CD8-positive, alpha-beta memory T cell (primary cell): ENCODE data around the gene RAB43. TPM values are rescaled to one million over a fixed set of nuclear protein-coding genes. Genes with fewer than 3 reads are reported as not detected.
"Not testable (repeated sequence)": the region's sequence is repeated elsewhere in the genome, so short reads cannot be mapped to it uniquely, and the experiment has no call there.

Source experiments
- CTCF ChIA-PET: fragments of 350-600 bp; sonication (Branson Sonifier 250); formaldehyde crosslinking; loops from one replicate; lab custom pipeline; 2021; ENCODE audit warnings: antibody characterized with exemption; lab: Charles Lee
- POLR2A ChIA-PET: fragments of 350-600 bp; sonication (Branson Sonifier 250); formaldehyde crosslinking; loops from one replicate; lab custom pipeline; 2021; ENCODE audit warnings: antibody characterized with exemption; lab: Charles Lee
- DNase-seq, 5 donors: peaks; one replicate each; pipeline versions ENCODE4 v3.0.0 to v3.0.0-alpha.2; 2020 to 2022; ENCODE audit warnings: mixed read lengths in 1 of 5
- H3K27ac ChIP-seq: one replicate; pipeline ENCODE4 v1.7.0; 2013; ENCODE audit warnings: low read depth, mild to moderate bottlenecking, low read length, moderate library complexity
- H3K27me3 ChIP-seq: 2 replicates; pipeline ENCODE4 v1.7.0; 2013; ENCODE audit warnings: low read length, mild to moderate bottlenecking; ENCODE audit not compliant: insufficient read depth, poor library complexity, severe bottlenecking
- H3K36me3 ChIP-seq: 2 replicates; pipeline ENCODE4 v1.7.0; 2013; ENCODE audit warnings: mild to moderate bottlenecking, low read length, moderate library complexity; ENCODE audit not compliant: insufficient read depth
- H3K4me1 ChIP-seq: 2 replicates; pipeline ENCODE4 v1.7.0; 2013; ENCODE audit warnings: mild to moderate bottlenecking, low read length, moderate library complexity; ENCODE audit not compliant: insufficient read depth
- H3K4me3 ChIP-seq: 2 replicates; pipeline ENCODE4 v1.7.0; 2013; ENCODE audit warnings: mild to moderate bottlenecking, low read length
- H3K9me3 ChIP-seq: 2 replicates; pipeline ENCODE4 v1.7.0; 2013; ENCODE audit warnings: mild to moderate bottlenecking, low read length
- H3K27ac Mint-ChIP-seq, 8 donors: one replicate each; pipeline ENCODE4 v1.8.0; 2020 to 2021; ENCODE audit warnings: mixed read lengths in 8 of 8, mild to moderate bottlenecking in 6 of 8, inconsistent platforms in 3 of 8, moderate library complexity in 3 of 8
- H3K27me3 Mint-ChIP-seq, 2 donors: one replicate each; pipeline ENCODE4 v1.8.0; 2020 to 2021; ENCODE audit warnings: mixed read lengths in 2 of 2, mild to moderate bottlenecking in 1 of 2, moderate library complexity in 1 of 2
- H3K36me3 Mint-ChIP-seq, 3 donors: one replicate each; pipeline ENCODE4 v1.8.0; 2020 to 2021; ENCODE audit warnings: mixed read lengths in 3 of 3, inconsistent platforms in 1 of 3, mild to moderate bottlenecking in 1 of 3
- H3K4me1 Mint-ChIP-seq, 3 donors: one replicate each; pipeline ENCODE4 v1.8.0; 2020 to 2021; ENCODE audit warnings: mixed read lengths in 3 of 3, inconsistent platforms in 1 of 3, mild to moderate bottlenecking in 1 of 3
- H3K4me3 Mint-ChIP-seq, 7 donors: one replicate each; pipeline ENCODE4 v1.8.0; 2020 to 2021; ENCODE audit warnings: mixed read lengths in 7 of 7, mild to moderate bottlenecking in 6 of 7, moderate library complexity in 4 of 7, inconsistent platforms in 2 of 7
- H3K9me3 Mint-ChIP-seq, 5 donors: one replicate each; pipeline ENCODE4 v1.8.0; 2020 to 2022; ENCODE audit warnings: mixed read lengths in 5 of 5, mild to moderate bottlenecking in 3 of 5, moderate library complexity in 2 of 5, inconsistent platforms in 1 of 5
- polyA plus RNA-seq: library from polyadenylated mRNA; unstranded; fragments of 300-500 nt; fragmentation: Illumina TruSeq; gene quantifications from one replicate; pipeline ENCODE4 v1.2.3, GENCODE V29; 2021
- total RNA-seq, 2 experiments: library from RNA; stranded (reverse); gene quantifications; one replicate each; pipeline ENCODE4 v1.2.3, GENCODE V29; 2021

The RAB43 gene
- total and polyA plus RNA-seq, 3 experiments from 2014 or later, result 14.9 to 28.6 (median 22.9) TPM

GRCh38 chr3:129112308-129113052 is 9.1 kb downstream of the RAB43 start:
- POLR2A ChIA-PET, result interaction anchor here (0.8 to 1.2 kb wide), 2 partner anchors 9 to 85 kb away, joined by 3 to 5 read pairs; partner anchors contain the start of gene RAB43
- Mint-ChIP-seq H3K4me1 (peaks cover 52 to 74% (median 70%) of the 10 kb centered on the region in 3 donors), H3K27ac (peak overlapping the region in 2 of 8 donors; percentile 49 to 56), H3K9me3 (no peaks in the 10 kb centered on the region), H3K4me3 (no peak overlapping the region), H3K27me3 (no peaks in the 10 kb centered on the region), H3K36me3 (peaks cover 0 to 74% (median 7%) of the 10 kb centered on the region in 3 donors)
- Histone ChIP-seq H3K27ac (no peak overlapping the region), H3K4me3 (no peak overlapping the region), H3K4me1 (peaks cover 79% of the 10 kb centered on the region), H3K9me3 (no peaks in the 10 kb centered on the region), H3K27me3 (no peaks in the 10 kb centered on the region), H3K36me3 (peaks cover 11% of the 10 kb centered on the region)
- CTCF ChIA-PET, result interaction anchor here (1.3 kb wide), 1 partner anchor 142 kb away, joined by 3 read pairs; no protein-coding TSS in a partner anchor
- peak in 1 of 5 donors; percentile 46 for DNase-seq

- H3K27ac ChIP-seq, H3K9me3 ChIP-seq, H3K9me3 Mint-ChIP-seq, H3K4me3 ChIP-seq, DNase-seq, H3K27me3 ChIP-seq, H3K27me3 Mint-ChIP-seq: not testable (repeated sequence)
- Mint-ChIP-seq H3K4me1 (peaks cover 51 to 74% (median 61%) of the 10 kb centered on the region in 3 donors), H3K4me3 (peak overlapping the region in 1 of 7 donors; percentile 66), H3K27ac (peak overlapping the region in 3 of 8 donors; percentile 11 to 47 (median 29)), H3K36me3 (peaks cover 0 to 76% (median 5%) of the 10 kb centered on the region in 3 donors)
- ChIA-PET POLR2A (interaction anchor here (1.2 kb wide), 1 partner anchor 10 kb away, joined by 5 read pairs; the partner anchor contains the start of gene RAB43), CTCF (interaction anchor here (1.3 kb wide), 1 partner anchor 141 kb away, joined by 3 read pairs; no protein-coding TSS in a partner anchor)
- Histone ChIP-seq H3K36me3 (peaks cover 12% of the 10 kb centered on the region), H3K4me1 (peaks cover 78% of the 10 kb centered on the region)
Measured at GRCh38 chr3:129111076-129111780, 10.4 kb downstream of the RAB43 start.

GRCh38 chr3:129107793-129108192 is 13.8 kb downstream of the RAB43 start:
- Mint-ChIP-seq H3K36me3 (peaks cover 0 to 68% (median 5%) of the 10 kb centered on the region in 3 donors), H3K27ac (peak overlapping the region in 5 of 8 donors; percentile 29 to 91 (median 54)), H3K4me3 (no peak overlapping the region), H3K4me1 (peaks cover 51 to 75% (median 57%) of the 10 kb centered on the region in 3 donors), H3K27me3 (no peaks in the 10 kb centered on the region), H3K9me3 (no peaks in the 10 kb centered on the region)
- Histone ChIP-seq H3K27me3 (no peaks in the 10 kb centered on the region), H3K4me1 (peaks cover 81% of the 10 kb centered on the region), H3K4me3 (no peak overlapping the region), H3K36me3 (peaks cover 9% of the 10 kb centered on the region), H3K27ac (no peak overlapping the region), H3K9me3 (no peaks in the 10 kb centered on the region)
- CTCF ChIA-PET, result interaction anchor here (1.3 to 2.1 kb wide), 2 partner anchors 54 kb away, joined by 4 to 9 read pairs; no protein-coding TSS in a partner anchor
- POLR2A ChIA-PET, result interaction anchor here (1.0 kb wide), 1 partner anchor 13 kb away, joined by 3 read pairs; no protein-coding TSS in a partner anchor
- DNase-seq, result no peak

- DNase-seq, result no peak
- Histone ChIP-seq H3K36me3 (peaks cover 9% of the 10 kb centered on the region), H3K27me3 (no peaks in the 10 kb centered on the region), H3K9me3 (no peaks in the 10 kb centered on the region), H3K27ac (no peak overlapping the region), H3K4me1 (peaks cover 79% of the 10 kb centered on the region), H3K4me3 (no peak overlapping the region)
- CTCF ChIA-PET, result interaction anchor here (0.8 to 2.1 kb wide), 3 partner anchors 11 to 55 kb away, joined by 3 to 9 read pairs (median 4); no protein-coding TSS in a partner anchor
- Mint-ChIP-seq H3K4me3 (no peak overlapping the region), H3K9me3 (no peaks in the 10 kb centered on the region), H3K36me3 (peaks cover 0 to 64% (median 5%) of the 10 kb centered on the region in 3 donors), H3K4me1 (peaks cover 50 to 74% (median 59%) of the 10 kb centered on the region in 3 donors), H3K27me3 (no peaks in the 10 kb centered on the region), H3K27ac (peak overlapping the region in 1 of 8 donors; percentile 61)
- POLR2A ChIA-PET, result interaction anchor here (1.0 kb wide), 1 partner anchor 13 kb away, joined by 3 read pairs; no protein-coding TSS in a partner anchor
Measured at GRCh38 chr3:129106866-129107565, 14.6 kb downstream of the RAB43 start.

- peaks cover 54 to 76% (median 62%) of the 10 kb centered on the region in 3 donors for H3K4me1 Mint-ChIP-seq
- peaks cover 9% of the 10 kb centered on the region for H3K36me3 ChIP-seq
- H3K4me3 ChIP-seq, result no peak overlapping the region
- CTCF ChIA-PET, result interaction anchor here (0.8 to 1.3 kb wide), 2 partner anchors 12 to 55 kb away, joined by 3 to 4 read pairs; no protein-coding TSS in a partner anchor
- H3K36me3 Mint-ChIP-seq, result peaks cover 0 to 66% (median 5%) of the 10 kb centered on the region in 3 donors
- no peak overlapping the region for H3K27ac ChIP-seq
- peaks cover 79% of the 10 kb centered on the region for H3K4me1 ChIP-seq
- no peaks in the 10 kb centered on the region for H3K27me3 Mint-ChIP-seq
- H3K27me3 ChIP-seq, result no peaks in the 10 kb centered on the region
- no peak overlapping the region for H3K4me3 Mint-ChIP-seq
- H3K9me3 Mint-ChIP-seq, result no peaks in the 10 kb centered on the region
- no peak for DNase-seq
- H3K27ac Mint-ChIP-seq, result no peak overlapping the region
- POLR2A ChIA-PET, result no interaction called here
- H3K9me3 ChIP-seq, result no peaks in the 10 kb centered on the region
Measured at GRCh38 chr3:129106320-129106719, 15.3 kb downstream of the RAB43 start.

GRCh38 chr3:129105862-129106261 is 15.7 kb downstream of the RAB43 start:
- peaks cover 0 to 67% (median 5%) of the 10 kb centered on the region in 3 donors for H3K36me3 Mint-ChIP-seq
- peaks cover 53 to 78% (median 62%) of the 10 kb centered on the region in 3 donors for H3K4me1 Mint-ChIP-seq
- no peaks in the 10 kb centered on the region for H3K9me3 ChIP-seq
- no peak overlapping the region for H3K4me3 ChIP-seq
- no peaks in the 10 kb centered on the region for H3K27me3 ChIP-seq
- H3K4me3 Mint-ChIP-seq, result no peak overlapping the region
- ChIA-PET POLR2A (no interaction called here), CTCF (no interaction called here)
- peaks cover 79% of the 10 kb centered on the region for H3K4me1 ChIP-seq
- no peak overlapping the region for H3K27ac ChIP-seq
- no peaks in the 10 kb centered on the region for H3K9me3 Mint-ChIP-seq
- H3K27ac Mint-ChIP-seq, result peak overlapping the region in 2 of 8 donors; percentile 43 to 46
- peaks cover 9% of the 10 kb centered on the region for H3K36me3 ChIP-seq
- no peaks in the 10 kb centered on the region for H3K27me3 Mint-ChIP-seq
- no peak for DNase-seq

GRCh38 chr3:129104498-129105079 is 17.0 kb downstream of the RAB43 start:
- H3K27me3 ChIP-seq, result no peaks in the 10 kb centered on the region
- no peaks in the 10 kb centered on the region for H3K9me3 Mint-ChIP-seq
- H3K27ac ChIP-seq, result no peak overlapping the region
- no peaks in the 10 kb centered on the region for H3K9me3 ChIP-seq
- DNase-seq, result no peak
- peaks cover 0 to under 1% of the 10 kb centered on the region in 2 donors for H3K27me3 Mint-ChIP-seq
- H3K4me3 ChIP-seq, result no peak overlapping the region
- peaks cover 70% of the 10 kb centered on the region for H3K4me1 ChIP-seq
- H3K36me3 Mint-ChIP-seq, result peaks cover 0 to 64% (median 4%) of the 10 kb centered on the region in 3 donors
- peaks cover 9% of the 10 kb centered on the region for H3K36me3 ChIP-seq
- H3K27ac Mint-ChIP-seq, result peak overlapping the region in 6 of 8 donors; percentile 37 to 77 (median 60)
- ChIA-PET CTCF (interaction anchor here (3.7 kb wide), 1 partner anchor 51 kb away, joined by 14 read pairs; no protein-coding TSS in a partner anchor), POLR2A (no interaction called here)
- peak overlapping the region in 1 of 7 donors; percentile 33 for H3K4me3 Mint-ChIP-seq
- H3K4me1 Mint-ChIP-seq, result peaks cover 53 to 80% (median 64%) of the 10 kb centered on the region in 3 donors
